ENCODE results near the gene ISG20.

The ISG20 gene

DNA sequence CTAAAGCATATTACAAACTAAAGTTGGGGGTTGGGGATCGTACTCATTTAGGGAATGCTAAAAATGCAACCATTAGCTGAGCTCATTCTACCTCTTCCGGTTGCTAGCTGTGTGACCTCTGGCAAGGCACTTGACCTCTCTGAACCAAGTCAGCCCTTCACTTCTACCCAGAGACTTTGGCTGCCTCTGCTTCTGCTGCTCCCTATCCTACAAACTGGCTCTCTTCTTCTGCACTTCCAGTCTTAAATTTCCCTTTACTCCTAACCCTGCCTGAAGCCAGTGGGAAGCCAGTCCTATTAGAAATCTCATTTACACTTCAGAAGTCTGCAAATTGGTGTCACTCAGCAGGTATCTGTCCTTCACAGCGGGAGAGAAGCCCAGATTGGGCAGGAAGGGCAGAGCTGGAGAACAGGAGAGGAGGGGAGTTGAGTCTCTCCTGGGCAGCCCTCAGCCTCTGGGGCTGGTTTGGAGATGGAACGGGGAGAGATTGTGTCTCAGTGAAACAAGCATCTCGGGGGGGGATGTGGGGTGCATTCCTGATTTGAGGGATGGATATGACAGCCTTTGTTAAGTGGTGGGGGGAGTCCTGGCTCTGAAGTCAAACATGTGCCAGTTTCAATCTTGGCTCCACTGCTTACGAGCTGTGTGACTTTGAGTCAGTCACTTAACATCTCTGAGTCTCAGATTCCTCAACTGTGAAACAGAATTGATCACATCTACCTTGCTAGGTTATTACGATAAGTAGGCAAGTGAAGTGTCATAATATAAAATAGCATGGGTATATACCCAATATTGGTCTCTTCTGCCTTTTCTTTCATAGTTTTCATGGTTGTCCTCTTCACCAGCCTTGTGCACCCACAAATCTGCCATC, 25.5 kb upstream of the ISG20 start:
- no peak for DNase-seq
- Histone ChIP-seq H3K36me3 (ENCODE audit: control insufficient read depth in 4 of 4, insufficient read depth in 4 of 4, low read length in 3 of 4) (no peaks in the 10 kb centered on the region), H3K27me3 (replicated peaks in 2 of 5; ENCODE audit: control insufficient read depth in 4 of 5, insufficient read depth in 5 of 5, low read length in 4 of 5) (peaks cover 0 to 10% (median 3%) of the 10 kb centered on the region in 5 experiments), H3K4me3 (ENCODE audit: control insufficient read depth in 1 of 7, extremely low read depth in 1 of 7, insufficient read depth in 4 of 7, low read depth in 2 of 7, low read length in 6 of 7) (no peak overlapping the region), H3K27ac (ENCODE audit: insufficient read depth in 1 of 2, low read depth in 1 of 2, low read length in 2 of 2, poor library complexity in 1 of 2, severe bottlenecking in 2 of 2) (no peak overlapping the region), H3K9me3 (ENCODE audit: control extremely low read depth in 1 of 5, control insufficient read depth in 4 of 5, insufficient read depth in 2 of 5, low read depth in 1 of 5, low read length in 4 of 5) (no peaks in the 10 kb centered on the region), H3K4me1 (ENCODE audit: control extremely low read depth in 1 of 4, control insufficient read depth in 4 of 4, insufficient read depth in 4 of 4, low read length in 3 of 4) (peaks cover 0 to 11% (median 8%) of the 10 kb centered on the region in 4 experiments)
- POLR2A ChIA-PET: no interaction called here
- 97% methylated on average over 3 of the region's 7 CpGs for WGBS (ENCODE audit: insufficient coverage)
- CTCF ChIA-PET: no interaction called here

GRCh38 chr15:88615303-88616107, 23.3 kb upstream of the ISG20 start:
- Histone ChIP-seq H3K36me3 (ENCODE audit: control insufficient read depth in 4 of 4, insufficient read depth in 4 of 4, low read length in 3 of 4) (no peaks in the 10 kb centered on the region), H3K4me3 (ENCODE audit: control insufficient read depth in 1 of 7, extremely low read depth in 1 of 7, insufficient read depth in 4 of 7, low read depth in 2 of 7, low read length in 6 of 7) (no peak overlapping the region), H3K27me3 (replicated peaks in 2 of 5; ENCODE audit: control insufficient read depth in 4 of 5, insufficient read depth in 5 of 5, low read length in 4 of 5) (peaks cover 0 to 3% (median 0%) of the 10 kb centered on the region in 5 experiments), H3K9me3 (ENCODE audit: control extremely low read depth in 1 of 5, control insufficient read depth in 4 of 5, insufficient read depth in 2 of 5, low read depth in 1 of 5, low read length in 4 of 5) (no peaks in the 10 kb centered on the region), H3K4me1 (ENCODE audit: control extremely low read depth in 1 of 4, control insufficient read depth in 4 of 4, insufficient read depth in 4 of 4, low read length in 3 of 4) (peaks cover 0 to 8% (median 6%) of the 10 kb centered on the region in 4 experiments), H3K27ac (ENCODE audit: insufficient read depth in 1 of 2, low read depth in 1 of 2, low read length in 2 of 2, poor library complexity in 1 of 2, severe bottlenecking in 2 of 2) (no peak overlapping the region)
- POLR2A ChIA-PET: interaction anchor here (0.6 kb wide), 1 partner anchor 248 kb away, joined by 3 read pairs; no protein-coding TSS in a partner anchor
- 96% methylated on average over 9 of the region's 11 CpGs for WGBS (ENCODE audit: insufficient coverage)
- no peak for DNase-seq
- CTCF ChIA-PET: interaction anchor here (1.4 to 2.4 kb wide), 4 partner anchors 9 to 140 kb away, joined by 3 to 12 read pairs (median 4); no protein-coding TSS in a partner anchor

DNA sequence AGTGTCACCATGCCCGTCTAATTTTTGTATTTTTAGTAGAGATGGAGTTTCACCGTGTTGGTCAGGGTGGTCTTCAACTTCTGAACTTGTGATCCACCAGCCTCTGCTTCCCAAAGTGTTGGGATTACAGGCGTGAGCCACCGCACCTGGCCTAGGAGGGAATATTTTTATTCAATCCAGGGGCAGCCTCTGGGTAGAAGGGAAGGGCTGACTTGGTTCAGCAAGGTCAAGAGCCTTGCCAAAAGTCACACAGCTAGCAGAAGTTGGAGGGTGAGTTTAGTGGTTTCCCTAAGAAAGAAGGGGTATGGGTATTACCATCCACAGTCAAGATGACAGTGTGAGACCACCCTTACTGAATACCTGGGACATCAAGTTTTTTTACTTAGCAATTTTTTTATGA, 22.6 kb upstream of the ISG20 start:
- WGBS (ENCODE audit: insufficient coverage): 96% methylated on average over 4 of the region's 4 CpGs
- POLR2A ChIA-PET: no interaction called here

DNA sequence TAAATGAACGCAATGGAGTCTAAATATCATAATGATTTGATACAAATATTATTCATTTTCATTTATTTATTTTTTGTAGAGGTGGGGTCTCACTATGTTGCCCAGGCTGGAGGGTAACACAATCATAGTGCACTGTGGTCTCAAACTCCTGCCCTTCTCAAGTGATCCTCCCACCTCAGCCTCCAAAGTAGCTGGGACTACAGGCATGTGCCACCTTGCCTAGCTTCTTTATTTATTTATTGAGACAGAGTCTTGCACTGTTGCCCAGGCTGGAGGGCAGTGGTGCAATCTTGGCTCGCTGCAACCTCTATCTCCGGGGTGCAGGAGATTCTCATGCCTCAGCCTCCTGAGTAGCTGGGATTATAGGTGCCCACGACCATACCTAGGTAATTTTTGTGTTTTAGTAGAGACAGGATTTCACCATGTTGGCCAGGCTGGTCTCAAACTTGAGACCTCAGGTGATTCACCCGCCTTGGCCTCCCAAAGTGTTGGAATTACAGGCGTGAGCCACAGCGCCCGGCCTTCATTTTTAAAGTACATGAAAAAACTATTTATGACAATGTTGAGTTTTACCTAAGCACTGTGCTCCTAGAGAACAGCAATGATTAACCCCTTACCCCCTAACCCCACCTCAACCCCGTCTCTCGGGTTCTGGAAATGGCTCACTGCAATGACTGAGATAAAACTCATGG, 21.6 kb upstream of the ISG20 start:
- CTCF ChIA-PET: interaction anchor here (0.9 kb wide), 1 partner anchor 10 kb away, joined by 3 read pairs; no protein-coding TSS in a partner anchor
- Histone ChIP-seq H3K9me3 (ENCODE audit: control extremely low read depth in 1 of 5, control insufficient read depth in 4 of 5, insufficient read depth in 2 of 5, low read depth in 1 of 5, low read length in 4 of 5) (no peaks in the 10 kb centered on the region), H3K27ac (ENCODE audit: insufficient read depth in 1 of 2, low read depth in 1 of 2, low read length in 2 of 2, poor library complexity in 1 of 2, severe bottlenecking in 2 of 2) (no peak overlapping the region), H3K4me3 (ENCODE audit: control insufficient read depth in 1 of 7, extremely low read depth in 1 of 7, insufficient read depth in 4 of 7, low read depth in 2 of 7, low read length in 6 of 7) (no peak overlapping the region), H3K27me3 (replicated peaks in 2 of 5; ENCODE audit: control insufficient read depth in 4 of 5, insufficient read depth in 5 of 5, low read length in 4 of 5) (peaks cover 0 to 3% (median 0%) of the 10 kb centered on the region in 5 experiments), H3K4me1 (ENCODE audit: control extremely low read depth in 1 of 4, control insufficient read depth in 4 of 4, insufficient read depth in 4 of 4, low read length in 3 of 4) (peaks cover 6 to 17% (median 13%) of the 10 kb centered on the region in 4 experiments), H3K36me3 (ENCODE audit: control insufficient read depth in 4 of 4, insufficient read depth in 4 of 4, low read length in 3 of 4) (no peaks in the 10 kb centered on the region)
- POLR2A ChIA-PET: no interaction called here
- WGBS (ENCODE audit: insufficient coverage): 97% methylated on average over 5 of the region's 10 CpGs
- no peak for DNase-seq

More for the DNA sequence above, 22.6 kb upstream of the ISG20 start:
- Histone ChIP-seq H3K4me3 (ENCODE audit: control insufficient read depth in 1 of 7, extremely low read depth in 1 of 7, insufficient read depth in 4 of 7, low read depth in 2 of 7, low read length in 6 of 7) (no peak overlapping the region), H3K27ac (ENCODE audit: insufficient read depth in 1 of 2, low read depth in 1 of 2, low read length in 2 of 2, poor library complexity in 1 of 2, severe bottlenecking in 2 of 2) (no peak overlapping the region), H3K27me3 (replicated peaks in 2 of 5; ENCODE audit: control insufficient read depth in 4 of 5, insufficient read depth in 5 of 5, low read length in 4 of 5) (peaks cover 0 to 3% (median 0%) of the 10 kb centered on the region in 5 experiments), H3K9me3 (ENCODE audit: control extremely low read depth in 1 of 5, control insufficient read depth in 4 of 5, insufficient read depth in 2 of 5, low read depth in 1 of 5, low read length in 4 of 5) (no peaks in the 10 kb centered on the region), H3K36me3 (ENCODE audit: control insufficient read depth in 4 of 4, insufficient read depth in 4 of 4, low read length in 3 of 4) (no peaks in the 10 kb centered on the region), H3K4me1 (ENCODE audit: control extremely low read depth in 1 of 4, control insufficient read depth in 4 of 4, insufficient read depth in 4 of 4, low read length in 3 of 4) (peaks cover 0 to 8% (median 5%) of the 10 kb centered on the region in 4 experiments)
- DNase-seq: no peak
- CTCF ChIA-PET: interaction anchor here (0.9 to 2.4 kb wide), 4 partner anchors 8 to 138 kb away, joined by 3 to 12 read pairs (median 4); no protein-coding TSS in a partner anchor

DNA sequence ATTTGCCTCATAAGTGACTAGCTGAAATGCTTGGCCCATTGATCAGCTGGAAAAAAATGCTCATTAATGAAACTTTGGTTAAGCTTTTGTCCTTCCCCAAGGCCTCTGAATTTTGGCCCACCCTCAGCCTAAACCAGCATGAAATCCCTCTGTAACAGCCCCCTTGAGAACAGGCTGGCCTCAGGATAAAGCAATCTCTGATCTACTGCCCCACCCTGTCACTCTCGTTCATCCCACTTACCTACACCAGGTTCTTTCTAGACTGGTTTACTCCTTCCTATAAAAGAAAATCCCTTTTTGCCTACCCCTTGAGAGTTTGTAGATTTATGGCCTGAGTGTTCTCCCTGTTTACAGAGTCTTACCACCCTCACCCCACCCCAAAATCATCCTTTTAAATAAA, 21.0 kb upstream of the ISG20 start:
- Histone ChIP-seq H3K36me3 (ENCODE audit: control insufficient read depth in 4 of 4, insufficient read depth in 4 of 4, low read length in 3 of 4) (no peaks in the 10 kb centered on the region), H3K27me3 (replicated peaks in 2 of 5; ENCODE audit: control insufficient read depth in 4 of 5, insufficient read depth in 5 of 5, low read length in 4 of 5) (peaks cover 0 to 3% (median 0%) of the 10 kb centered on the region in 5 experiments), H3K27ac (ENCODE audit: insufficient read depth in 1 of 2, low read depth in 1 of 2, low read length in 2 of 2, poor library complexity in 1 of 2, severe bottlenecking in 2 of 2) (no peak overlapping the region), H3K4me3 (ENCODE audit: control insufficient read depth in 1 of 7, extremely low read depth in 1 of 7, insufficient read depth in 4 of 7, low read depth in 2 of 7, low read length in 6 of 7) (no peak overlapping the region), H3K9me3 (ENCODE audit: control extremely low read depth in 1 of 5, control insufficient read depth in 4 of 5, insufficient read depth in 2 of 5, low read depth in 1 of 5, low read length in 4 of 5) (no peaks in the 10 kb centered on the region), H3K4me1 (ENCODE audit: control extremely low read depth in 1 of 4, control insufficient read depth in 4 of 4, insufficient read depth in 4 of 4, low read length in 3 of 4) (peaks cover 6 to 23% (median 19%) of the 10 kb centered on the region in 4 experiments)
- ChIA-PET POLR2A (no interaction called here), CTCF (no interaction called here)
- no peak for DNase-seq
- WGBS (ENCODE audit: insufficient coverage): no CpG with 5 or more reads among the region's 1 CpG

DNA sequence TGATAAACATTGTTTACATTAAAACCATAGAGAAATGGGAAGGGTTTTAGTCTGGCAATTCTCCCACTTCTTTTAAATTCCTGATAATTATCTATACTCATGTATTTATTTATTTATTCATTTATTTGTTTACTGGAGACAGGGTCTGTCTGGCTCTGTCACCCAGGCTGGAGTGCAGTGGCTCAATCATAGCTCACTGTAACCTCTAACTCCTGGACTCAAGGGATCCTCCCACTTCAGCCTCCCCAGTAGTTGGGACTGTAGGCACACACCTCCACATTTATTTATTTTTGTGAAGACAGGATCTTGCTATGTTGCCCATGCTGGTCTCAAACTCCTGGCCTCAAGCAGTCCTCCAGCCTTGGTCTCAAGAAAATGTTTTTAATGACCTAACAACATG, 20.1 kb upstream of the ISG20 start:
- Histone ChIP-seq H3K4me3 (ENCODE audit: control insufficient read depth in 1 of 7, extremely low read depth in 1 of 7, insufficient read depth in 4 of 7, low read depth in 2 of 7, low read length in 6 of 7) (no peak overlapping the region), H3K4me1 (ENCODE audit: control extremely low read depth in 1 of 4, control insufficient read depth in 4 of 4, insufficient read depth in 4 of 4, low read length in 3 of 4) (peaks cover 6 to 29% (median 25%) of the 10 kb centered on the region in 4 experiments), H3K36me3 (ENCODE audit: control insufficient read depth in 4 of 4, insufficient read depth in 4 of 4, low read length in 3 of 4) (peaks cover 0 to 5% (median 0%) of the 10 kb centered on the region in 4 experiments), H3K27ac (ENCODE audit: insufficient read depth in 1 of 2, low read depth in 1 of 2, low read length in 2 of 2, poor library complexity in 1 of 2, severe bottlenecking in 2 of 2) (no peak overlapping the region), H3K27me3 (replicated peaks in 2 of 5; ENCODE audit: control insufficient read depth in 4 of 5, insufficient read depth in 5 of 5, low read length in 4 of 5) (peaks cover 0 to 3% (median 0%) of the 10 kb centered on the region in 5 experiments), H3K9me3 (ENCODE audit: control extremely low read depth in 1 of 5, control insufficient read depth in 4 of 5, insufficient read depth in 2 of 5, low read depth in 1 of 5, low read length in 4 of 5) (no peaks in the 10 kb centered on the region)
- no peak for DNase-seq
- ChIA-PET CTCF (no interaction called here), POLR2A (no interaction called here)
